ENCODE data around the gene LGALS8.
"Not testable (repeated sequence)": the region's sequence is repeated elsewhere in the genome, so short reads cannot be mapped to it uniquely, and the experiment has no call there.

LGALS8 gene

GRCh38 chr1:236580404-236580803 is 56.6 kb downstream of the LGALS8 start:
- in situ Hi-C loops (cut with MboI; ENCODE audit: low sequenced_read_pairs): not testable (repeated sequence)

GRCh38 chr1:236581528-236581927 is 57.7 kb downstream of the LGALS8 start:
- in situ Hi-C loops (cut with MboI; ENCODE audit: low sequenced_read_pairs): no loop called here

GRCh38 chr1:236589531-236589930 is 65.7 kb downstream of the LGALS8 start:
- in situ Hi-C loops (cut with MboI; ENCODE audit: low sequenced_read_pairs): no loop called here

GRCh38 chr1:236590553-236591150 is 66.9 kb downstream of the LGALS8 start:
- in situ Hi-C loops (cut with MboI; ENCODE audit: low sequenced_read_pairs): no loop called here

- in situ Hi-C loops (cut with MboI; ENCODE audit: low sequenced_read_pairs): loop anchor here (25.0 kb wide), 2 partner anchors 260 to 785 kb away; no protein-coding TSS in a partner anchor
These were observed 78.4 kb downstream of the LGALS8 start for GRCh38 chr1:236602171-236602570.

Data from HL-60/S4 treated with retinoic acid at 250 ng/mL for 4 days and 3 days (cell line).